ENCODE results near the gene OR2Z1. TPM values are rescaled to one million over a fixed set of nuclear protein-coding genes. Genes with fewer than 3 reads are reported as not detected.

OR2Z1 gene
- polyA plus RNA-seq: not detected
- long read RNA-seq, donor 1: 0 reads
- long read RNA-seq, donor 2: 0 reads
- long read RNA-seq, donor 3: 0 reads
- long read RNA-seq, donor 4: 0 reads
- long read RNA-seq, donor 5: 0 reads
- long read RNA-seq, donor 6: 0 reads
- long read RNA-seq, donor 7: 0 reads
- long read RNA-seq, donor 8: 0 reads
- long read RNA-seq, donor 9: 0 reads
- long read RNA-seq, donor 10: 0 reads

GRCh38 chr19:8721334-8721733, at the start of gene OR2Z1:
OR2Z1 (plus strand) TSS chr19:8721634; CDS start chr19:8731029, 9,395 bp downstream.
- Histone ChIP-seq H3K27ac (ENCODE audit: low read depth in 1 of 3, low read length in 2 of 3) (no peak within 1 kb of the TSS), H3K9me3 (ENCODE audit: control insufficient read depth in 2 of 2, insufficient read depth in 1 of 2, low read depth in 1 of 2, low read length in 1 of 2) (no peaks in the 10 kb centered on the region), H3K27me3 (ENCODE audit: control insufficient read depth in 3 of 3, insufficient read depth in 3 of 3, low read length in 3 of 3) (no peaks in the 10 kb centered on the region), H3K4me3 (ENCODE audit: low read depth in 1 of 3, low read length in 3 of 3) (no peak within 1 kb of the TSS), H3K36me3 (ENCODE audit: control insufficient read depth in 3 of 3, insufficient read depth in 2 of 3, low read depth in 1 of 3, low read length in 3 of 3) (no peaks in the 10 kb centered on the region), H3K4me1 (ENCODE audit: control insufficient read depth in 3 of 3, insufficient read depth in 2 of 3, low read depth in 1 of 3, low read length in 2 of 3) (no peaks in the 10 kb centered on the region)
- WGBS, 3 donors: 47 to 55% (median 50%) methylated on average over 1 of the region's 1 CpG
- DNase-seq (no peak), FAIRE-seq (no peak)

- FAIRE-seq (no peak), DNase-seq (no peak)
- no peaks in the 10 kb centered on the region for H3K9me3 ChIP-seq (ENCODE audit: control insufficient read depth in 2 of 2, insufficient read depth in 1 of 2, low read depth in 1 of 2, low read length in 1 of 2)
- H3K27ac ChIP-seq (ENCODE audit: low read depth in 1 of 3, low read length in 2 of 3): no peak overlapping the region
- no peaks in the 10 kb centered on the region for H3K4me1 ChIP-seq (ENCODE audit: control insufficient read depth in 3 of 3, insufficient read depth in 2 of 3, low read depth in 1 of 3, low read length in 2 of 3)
- H3K27me3 ChIP-seq (ENCODE audit: control insufficient read depth in 3 of 3, insufficient read depth in 3 of 3, low read length in 3 of 3): no peaks in the 10 kb centered on the region
- no peaks in the 10 kb centered on the region for H3K36me3 ChIP-seq (ENCODE audit: control insufficient read depth in 3 of 3, insufficient read depth in 2 of 3, low read depth in 1 of 3, low read length in 3 of 3)
- WGBS, 3 donors: 40 to 62% (median 41%) methylated on average over 6 of the region's 6 CpGs
- H3K4me3 ChIP-seq (ENCODE audit: low read depth in 1 of 3, low read length in 3 of 3): no peak overlapping the region
These were observed 48.0 kb upstream of the OR2Z1 start for GRCh38 chr19:8673276-8673891.

GRCh38 chr19:8675066-8675465, 46.4 kb upstream of the OR2Z1 start:
- no peak for DNase-seq
- Histone ChIP-seq H3K36me3 (ENCODE audit: control insufficient read depth in 3 of 3, insufficient read depth in 2 of 3, low read depth in 1 of 3, low read length in 3 of 3) (no peaks in the 10 kb centered on the region), H3K4me1 (ENCODE audit: control insufficient read depth in 3 of 3, insufficient read depth in 2 of 3, low read depth in 1 of 3, low read length in 2 of 3) (no peaks in the 10 kb centered on the region), H3K9me3 (ENCODE audit: control insufficient read depth in 2 of 2, insufficient read depth in 1 of 2, low read depth in 1 of 2, low read length in 1 of 2) (no peaks in the 10 kb centered on the region), H3K4me3 (ENCODE audit: low read depth in 1 of 3, low read length in 3 of 3) (no peak overlapping the region), H3K27ac (ENCODE audit: low read depth in 1 of 3, low read length in 2 of 3) (no peak overlapping the region), H3K27me3 (ENCODE audit: control insufficient read depth in 3 of 3, insufficient read depth in 3 of 3, low read length in 3 of 3) (no peaks in the 10 kb centered on the region)
- FAIRE-seq: no peak
- WGBS, 3 donors: 61 to 82% (median 72%) methylated on average over 3 of the region's 3 CpGs

GRCh38 chr19:8678244-8678807, 43.1 kb upstream of the OR2Z1 start:
- no peak overlapping the region for H3K27ac ChIP-seq (ENCODE audit: low read depth in 1 of 3, low read length in 2 of 3)
- DNase-seq (no peak), FAIRE-seq (no peak)
- H3K4me1 ChIP-seq (ENCODE audit: control insufficient read depth in 3 of 3, insufficient read depth in 2 of 3, low read depth in 1 of 3, low read length in 2 of 3): no peaks in the 10 kb centered on the region
- H3K9me3 ChIP-seq (ENCODE audit: control insufficient read depth in 2 of 2, insufficient read depth in 1 of 2, low read depth in 1 of 2, low read length in 1 of 2): no peaks in the 10 kb centered on the region
- H3K36me3 ChIP-seq (ENCODE audit: control insufficient read depth in 3 of 3, insufficient read depth in 2 of 3, low read depth in 1 of 3, low read length in 3 of 3): no peaks in the 10 kb centered on the region
- no peaks in the 10 kb centered on the region for H3K27me3 ChIP-seq (ENCODE audit: control insufficient read depth in 3 of 3, insufficient read depth in 3 of 3, low read length in 3 of 3)
- no peak overlapping the region for H3K4me3 ChIP-seq (ENCODE audit: low read depth in 1 of 3, low read length in 3 of 3)

- WGBS, 3 donors: 70 to 72% (median 72%) methylated on average over 5 of the region's 5 CpGs
- H3K9me3 ChIP-seq (ENCODE audit: control insufficient read depth in 2 of 2, insufficient read depth in 1 of 2, low read depth in 1 of 2, low read length in 1 of 2): no peaks in the 10 kb centered on the region
- FAIRE-seq: no peak
These were observed 40.6 kb upstream of the OR2Z1 start for GRCh38 chr19:8680676-8681344.

GRCh38 chr19:8681345-8682029, 39.9 kb upstream of the OR2Z1 start:
- FAIRE-seq: no peak
- 70 to 77% (median 75%) methylated on average over 2 of the region's 2 CpGs for WGBS, 3 donors
- Histone ChIP-seq H3K36me3 (ENCODE audit: control insufficient read depth in 3 of 3, insufficient read depth in 2 of 3, low read depth in 1 of 3, low read length in 3 of 3) (no peaks in the 10 kb centered on the region), H3K4me1 (ENCODE audit: control insufficient read depth in 3 of 3, insufficient read depth in 2 of 3, low read depth in 1 of 3, low read length in 2 of 3) (no peaks in the 10 kb centered on the region), H3K27ac (ENCODE audit: low read depth in 1 of 3, low read length in 2 of 3) (no peak overlapping the region), H3K27me3 (ENCODE audit: control insufficient read depth in 3 of 3, insufficient read depth in 3 of 3, low read length in 3 of 3) (no peaks in the 10 kb centered on the region), H3K9me3 (ENCODE audit: control insufficient read depth in 2 of 2, insufficient read depth in 1 of 2, low read depth in 1 of 2, low read length in 1 of 2) (no peaks in the 10 kb centered on the region), H3K4me3 (ENCODE audit: low read depth in 1 of 3, low read length in 3 of 3) (no peak overlapping the region)
- DNase-seq: no peak

More at GRCh38 chr19:8680676-8681344, 40.6 kb upstream of the OR2Z1 start:
- DNase-seq: no peak
- no peaks in the 10 kb centered on the region for H3K27me3 ChIP-seq (ENCODE audit: control insufficient read depth in 3 of 3, insufficient read depth in 3 of 3, low read length in 3 of 3)
- no peaks in the 10 kb centered on the region for H3K36me3 ChIP-seq (ENCODE audit: control insufficient read depth in 3 of 3, insufficient read depth in 2 of 3, low read depth in 1 of 3, low read length in 3 of 3)
- no peak overlapping the region for H3K27ac ChIP-seq (ENCODE audit: low read depth in 1 of 3, low read length in 2 of 3)
- H3K4me1 ChIP-seq (ENCODE audit: control insufficient read depth in 3 of 3, insufficient read depth in 2 of 3, low read depth in 1 of 3, low read length in 2 of 3): no peaks in the 10 kb centered on the region
- no peak overlapping the region for H3K4me3 ChIP-seq (ENCODE audit: low read depth in 1 of 3, low read length in 3 of 3)

- no peaks in the 10 kb centered on the region for H3K27me3 ChIP-seq (ENCODE audit: control insufficient read depth in 3 of 3, insufficient read depth in 3 of 3, low read length in 3 of 3)
- 39 to 59% (median 55%) methylated on average over 2 of the region's 2 CpGs for WGBS, 3 donors
- no peaks in the 10 kb centered on the region for H3K4me1 ChIP-seq (ENCODE audit: control insufficient read depth in 3 of 3, insufficient read depth in 2 of 3, low read depth in 1 of 3, low read length in 2 of 3)
- H3K27ac ChIP-seq (ENCODE audit: low read depth in 1 of 3, low read length in 2 of 3): no peak overlapping the region
- H3K36me3 ChIP-seq (ENCODE audit: control insufficient read depth in 3 of 3, insufficient read depth in 2 of 3, low read depth in 1 of 3, low read length in 3 of 3): no peaks in the 10 kb centered on the region
- FAIRE-seq (no peak), DNase-seq (no peak)
- no peak overlapping the region for H3K4me3 ChIP-seq (ENCODE audit: low read depth in 1 of 3, low read length in 3 of 3)
- no peaks in the 10 kb centered on the region for H3K9me3 ChIP-seq (ENCODE audit: control insufficient read depth in 2 of 2, insufficient read depth in 1 of 2, low read depth in 1 of 2, low read length in 1 of 2)
These were observed 39.0 kb upstream of the OR2Z1 start for GRCh38 chr19:8682472-8682871.

GRCh38 chr19:8682931-8683330, 38.5 kb upstream of the OR2Z1 start:
- whole genome bisulfite sequencing, 3 donors: 63 to 90% (median 74%) methylated on average over 1 of the region's 1 CpG
- H3K36me3 ChIP-seq (ENCODE audit: control insufficient read depth in 3 of 3, insufficient read depth in 2 of 3, low read depth in 1 of 3, low read length in 3 of 3): no peaks in the 10 kb centered on the region
- H3K27ac ChIP-seq (ENCODE audit: low read depth in 1 of 3, low read length in 2 of 3): no peak overlapping the region
- H3K4me1 ChIP-seq (ENCODE audit: control insufficient read depth in 3 of 3, insufficient read depth in 2 of 3, low read depth in 1 of 3, low read length in 2 of 3): no peaks in the 10 kb centered on the region
- no peaks in the 10 kb centered on the region for H3K27me3 ChIP-seq (ENCODE audit: control insufficient read depth in 3 of 3, insufficient read depth in 3 of 3, low read length in 3 of 3)
- no peak for FAIRE-seq
- no peak for DNase-seq
- no peak overlapping the region for H3K4me3 ChIP-seq (ENCODE audit: low read depth in 1 of 3, low read length in 3 of 3)
- no peaks in the 10 kb centered on the region for H3K9me3 ChIP-seq (ENCODE audit: control insufficient read depth in 2 of 2, insufficient read depth in 1 of 2, low read depth in 1 of 2, low read length in 1 of 2)

Data from small intestine (tissue), 16 donors.